ENCODE results near the gene SPRN. TPM values are rescaled to one million over a fixed set of nuclear protein-coding genes. Genes with fewer than 3 reads are reported as not detected.
"Not testable (repeated sequence)": the region's sequence is repeated elsewhere in the genome, so short reads cannot be mapped to it uniquely, and the experiment has no call there.

Gene SPRN
- total RNA-seq, 2 donors from 2014 or later: not detected

- no peaks in the 10 kb centered on the region for H3K27me3 Mint-ChIP-seq
- H3K36me3 Mint-ChIP-seq (ENCODE audit: low read depth): no peaks in the 10 kb centered on the region
- peak overlapping the region; percentile 81 for H3K4me3 Mint-ChIP-seq
Observed at GRCh38 chr10:133377025-133377817, 47.2 kb downstream of the SPRN start.

GRCh38 chr10:133376183-133376582, 48.2 kb downstream of the SPRN start:
- not testable (repeated sequence) for H3K4me3 Mint-ChIP-seq; H3K36me3 Mint-ChIP-seq (ENCODE audit: low read depth); H3K4me1 Mint-ChIP-seq; ATAC-seq; DNase-seq; H3K27me3 Mint-ChIP-seq; H3K27ac Mint-ChIP-seq; H3K9me3 ChIP-seq (ENCODE audit: control insufficient read depth, low read length, poor library complexity, severe bottlenecking)

More at GRCh38 chr10:133377025-133377817, 47.2 kb downstream of the SPRN start:
- no peak for DNase-seq
- no peak for ATAC-seq
- peak overlapping the region; percentile 72 for H3K27ac Mint-ChIP-seq
- H3K9me3 ChIP-seq (ENCODE audit: control insufficient read depth, low read length, poor library complexity, severe bottlenecking): no peaks in the 10 kb centered on the region
- peaks cover 10% of the 10 kb centered on the region for H3K4me1 Mint-ChIP-seq

GRCh38 chr10:133375357-133376115, 48.9 kb downstream of the SPRN start:
- H3K9me3 ChIP-seq (ENCODE audit: control insufficient read depth, low read length, poor library complexity, severe bottlenecking): no peaks in the 10 kb centered on the region
- peaks cover 6% of the 10 kb centered on the region for H3K4me1 Mint-ChIP-seq
- no peaks in the 10 kb centered on the region for H3K27me3 Mint-ChIP-seq
- no peak overlapping the region for H3K27ac Mint-ChIP-seq
- DNase-seq (no peak), ATAC-seq (no peak)
- H3K4me3 Mint-ChIP-seq: no peak overlapping the region
- no peaks in the 10 kb centered on the region for H3K36me3 Mint-ChIP-seq (ENCODE audit: low read depth)

GRCh38 chr10:133373174-133374090, 51.0 kb downstream of the SPRN start, which contains the start of gene ECHS1:
Gene ECHS1, minus strand, starts transcription at chr10:133373354. Its CDS starts 21 bp downstream, at chr10:133373333.
- peaks cover 6% of the 10 kb centered on the region for H3K4me1 Mint-ChIP-seq
- H3K9me3 ChIP-seq (ENCODE audit: control insufficient read depth, low read length, poor library complexity, severe bottlenecking): no peaks in the 10 kb centered on the region
- peak; percentile 89 to 94 (median 93) for DNase-seq
- peak; percentile 99 for ATAC-seq
- peak within 1 kb of the TSS; percentile 90 for H3K4me3 Mint-ChIP-seq
- no peaks in the 10 kb centered on the region for H3K36me3 Mint-ChIP-seq (ENCODE audit: low read depth)
- peak within 1 kb of the TSS; percentile 53 for H3K27ac Mint-ChIP-seq
- no peaks in the 10 kb centered on the region for H3K27me3 Mint-ChIP-seq

GRCh38 chr10:133372507-133372906, 51.9 kb downstream of the SPRN start:
- H3K27me3 Mint-ChIP-seq: no peaks in the 10 kb centered on the region

More at GRCh38 chr10:133372507-133372906, 51.9 kb downstream of the SPRN start:
- Mint-ChIP-seq H3K27ac (peak overlapping the region; percentile 49), H3K4me1 (peaks cover 9% of the 10 kb centered on the region), H3K4me3 (peak overlapping the region; percentile 90), H3K36me3 (ENCODE audit: low read depth) (no peaks in the 10 kb centered on the region)
- DNase-seq: no peak
- H3K9me3 ChIP-seq (ENCODE audit: control insufficient read depth, low read length, poor library complexity, severe bottlenecking): no peaks in the 10 kb centered on the region
- no peak for ATAC-seq

Other genes starting within 250 kb of the SPRN start
- gene UTF1, start 194.4 kb downstream of the SPRN start, total RNA-seq: not detected
- gene VENTX, start 186.8 kb downstream of the SPRN start, total RNA-seq: under 1 TPM; 0.21 to 0.52 TPM
- 100 to 1,000 TPM; 157 to 188 TPM for gene ADAM8, start 147.8 kb downstream of the SPRN start, total RNA-seq
- gene TUBGCP2, start 115.8 kb downstream of the SPRN start, total RNA-seq: 10 to 100 TPM; 73.6 to 75.4 TPM
- gene ZNF511, start 115.7 kb downstream of the SPRN start, total RNA-seq: 10 to 100 TPM; 28.1 to 33.2 TPM
- gene CALY, start 87.7 kb downstream of the SPRN start, total RNA-seq: 1 to 10 TPM in 1 of 2 donors, under 1 TPM in 1; 0.96 to 1.9 TPM
- gene PRAP1, start 77.3 kb downstream of the SPRN start, total RNA-seq: not detected
- gene FUOM, start 66.6 kb downstream of the SPRN start, total RNA-seq: 1 to 10 TPM; 6.3 to 9.1 TPM
- gene ECHS1, start 51.3 kb downstream of the SPRN start, total RNA-seq: 10 to 100 TPM; 18.2 to 20.2 TPM
- gene PAOX, start 45.4 kb downstream of the SPRN start, total RNA-seq: 1 to 10 TPM; 3.5 to 6.3 TPM
- gene MTG1, start 30.5 kb downstream of the SPRN start, total RNA-seq: 10 to 100 TPM; 48.7 to 51.2 TPM
- gene SCART1, start 29.3 kb upstream of the SPRN start, total RNA-seq: 10 to 100 TPM; 20.6 to 38.6 TPM
- 10 to 100 TPM; 12.3 to 14.5 TPM for gene CYP2E1, start 102.7 kb upstream of the SPRN start, total RNA-seq
- gene SYCE1, start 141.0 kb upstream of the SPRN start, total RNA-seq: under 1 TPM; 0.15 to 0.39 TPM
- not detected for gene FRG2B, start 202.2 kb upstream of the SPRN start, total RNA-seq

Measured in T-helper 17 cell (primary cell).